GM21576 (cell line): ENCODE measurements around the gene ZNF30.
"Not testable (repeated sequence)": the region's sequence is repeated elsewhere in the genome, so short reads cannot be mapped to it uniquely, and the experiment has no call there.

ENCODE experiments used
- ATAC-seq: cut with Tn5 transposase; IDR thresholded peaks from one replicate; pipeline ENCODE4 v1.9.1; 2021; ENCODE audit warnings: mild to moderate bottlenecking, moderate library complexity; ENCODE audit not compliant: unreplicated experiment

ZNF30 gene

DNA sequence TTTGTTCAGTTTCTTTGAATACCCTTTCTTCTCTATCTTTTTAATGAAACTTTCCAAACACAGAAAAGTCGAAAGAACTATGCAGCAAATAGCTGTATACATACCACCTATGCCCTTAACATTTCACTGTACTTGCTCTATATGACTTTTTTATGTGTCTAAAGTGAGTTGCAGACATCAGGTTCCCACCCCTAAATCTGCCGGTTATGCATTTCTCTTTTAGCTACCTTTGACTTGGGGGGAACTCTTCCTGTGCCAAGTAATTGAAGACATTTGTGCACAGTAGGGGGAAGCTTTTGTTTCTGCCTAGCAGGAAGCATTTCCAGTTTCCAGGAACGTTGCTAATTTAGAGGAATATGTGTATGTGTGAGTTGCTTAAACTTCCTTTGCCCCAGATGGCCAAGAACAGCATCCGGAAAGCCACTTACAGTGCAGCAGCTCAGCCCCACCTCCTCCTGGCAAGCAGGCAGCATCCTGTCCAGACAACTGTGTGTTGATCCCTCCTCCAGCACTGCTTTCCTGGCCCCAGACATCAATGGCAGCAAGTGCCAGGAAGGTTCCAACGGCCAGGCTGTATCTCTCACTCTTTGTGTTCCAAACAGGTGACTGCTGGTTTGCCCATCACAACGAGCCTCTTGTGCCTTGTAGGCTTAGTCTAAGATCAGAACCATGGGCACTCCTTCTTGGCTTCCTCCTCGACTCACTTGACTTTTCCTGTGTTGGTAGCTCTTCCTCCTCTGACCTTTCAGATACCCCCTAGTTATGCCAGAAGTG lies 58.7 kb downstream of the ZNF30 start:
- ATAC-seq: no peak

DNA sequence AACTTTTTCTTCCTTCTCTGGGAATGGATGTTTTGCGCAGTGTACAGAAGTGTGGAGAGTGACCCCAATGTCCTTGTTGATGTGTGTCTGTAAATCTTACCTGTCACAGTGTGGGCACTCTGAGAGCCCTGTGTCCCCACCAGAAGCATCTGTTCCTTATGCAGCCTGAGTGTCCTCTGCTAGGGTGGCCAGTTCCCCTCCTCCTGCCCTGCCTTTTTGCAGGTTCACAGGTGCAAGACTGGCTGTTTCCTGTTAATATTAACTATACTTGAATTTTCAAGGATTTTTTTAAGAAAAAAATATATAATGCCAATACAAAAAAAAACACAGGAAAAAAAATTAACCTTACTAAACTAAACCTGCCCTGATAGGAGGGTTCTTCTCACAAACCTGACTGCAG lies 61.4 kb downstream of the ZNF30 start:
- ATAC-seq: no peak

- ATAC-seq: no peak
Observed at GRCh38 chr19:34989298-34989697, 62.6 kb downstream of the ZNF30 start.

DNA sequence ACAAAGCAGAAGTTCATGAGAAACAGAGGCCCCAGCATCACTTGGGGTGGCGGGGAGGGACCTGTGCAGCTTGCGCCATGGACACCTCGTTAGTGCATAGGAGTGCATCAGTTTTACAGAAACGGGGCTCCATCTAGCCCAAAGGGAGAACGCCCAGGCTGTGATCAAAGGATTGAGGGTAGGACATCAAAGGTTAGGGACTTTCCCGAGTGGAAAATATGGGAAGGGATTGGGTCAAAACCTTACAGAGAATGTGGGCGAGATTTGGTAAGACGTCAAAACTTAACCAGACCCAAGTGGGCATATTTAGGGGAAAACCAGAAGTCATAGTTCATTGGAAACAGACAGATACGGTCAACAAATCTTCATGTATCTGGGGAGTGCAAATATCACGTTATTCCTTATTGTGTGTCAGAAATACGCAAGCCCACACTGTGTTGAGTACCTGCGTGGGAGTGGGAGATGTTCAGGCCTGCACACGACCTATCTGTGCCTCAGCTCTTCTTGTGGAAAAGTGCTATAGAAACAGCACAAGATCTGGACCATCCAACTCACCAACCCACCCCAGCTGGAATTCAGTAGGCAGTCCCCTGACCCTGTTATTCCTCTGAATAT lies 64.0 kb downstream of the ZNF30 start:
- no peak for ATAC-seq

DNA sequence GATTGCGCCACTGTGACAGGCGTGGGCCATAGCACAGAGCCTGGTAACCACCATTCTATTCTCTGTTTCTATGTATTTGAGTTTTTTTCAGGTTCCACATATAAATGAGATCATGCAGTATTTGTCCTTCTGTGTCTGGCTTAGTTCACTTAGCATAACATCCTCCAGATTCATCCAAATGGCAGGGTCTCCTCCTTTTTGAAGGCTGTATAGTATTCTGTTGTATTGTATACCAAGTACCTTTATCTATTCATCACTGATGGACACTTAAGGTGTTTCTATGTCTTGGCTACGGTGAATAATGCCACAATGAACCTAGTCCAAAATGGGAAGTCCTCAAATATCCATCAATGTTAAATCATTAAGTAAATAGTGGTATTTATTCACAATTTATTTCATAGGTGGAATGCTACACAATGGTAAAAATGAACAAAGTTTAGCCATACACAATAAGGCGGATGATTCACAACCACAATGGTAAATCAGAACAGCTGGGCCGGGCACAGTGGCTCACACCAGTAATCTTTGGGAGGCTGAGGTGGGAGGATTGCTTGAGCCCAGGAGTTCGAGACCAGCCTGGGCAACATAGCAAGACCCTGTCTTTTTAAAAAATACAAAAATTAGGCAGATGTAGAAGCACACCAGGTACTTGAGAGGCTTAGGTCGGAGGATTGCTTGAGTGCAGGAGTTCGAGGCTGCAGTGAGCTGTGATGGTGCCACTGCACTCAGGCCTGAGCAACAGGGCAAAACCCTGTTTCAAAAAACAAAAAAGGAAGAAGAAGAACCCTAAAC lies 65.0 kb downstream of the ZNF30 start:
- no peak for ATAC-seq

DNA sequence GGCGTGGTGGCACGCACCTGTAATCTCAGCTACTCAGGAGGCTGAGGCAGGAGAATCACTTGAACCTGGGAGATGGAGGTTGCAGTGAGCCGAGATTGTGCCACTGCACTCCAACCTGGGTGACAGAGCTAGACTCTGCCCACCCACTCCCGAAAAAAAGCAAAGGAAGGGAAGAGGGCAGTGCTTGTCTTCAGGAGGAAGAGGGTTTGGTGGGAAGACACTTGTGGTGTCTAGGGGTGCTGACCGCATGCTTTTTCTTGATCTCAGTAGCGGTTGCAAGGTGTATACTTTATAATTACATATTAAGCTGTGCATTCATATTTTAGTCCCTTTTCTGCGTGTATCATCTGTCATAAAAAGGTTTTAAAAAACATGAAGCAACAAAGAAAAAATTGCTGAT lies 65.9 kb downstream of the ZNF30 start:
- ATAC-seq: not testable (repeated sequence)

- ATAC-seq: no peak
Observed at GRCh38 chr19:34994286-34994642, 67.6 kb downstream of the ZNF30 start.
